DND-41 (cell line): ENCODE data around the gene ATP1A3.

Experiments used
- CTCF ChIP-seq: IDR thresholded peaks from 2 replicates; pipeline ENCODE4 v1.5.1; 2012; ENCODE audit warnings: borderline replicate concordance, low read length, moderate library complexity, mild to moderate bottlenecking; ENCODE audit not compliant: poor library complexity, severe bottlenecking; ENCODE audit errors: extremely low read depth
- EZH2 ChIP-seq: IDR thresholded peaks from 3 replicates; pipeline ENCODE4 v1.6.1; 2012; ENCODE audit warnings: borderline replicate concordance, low read depth, mild to moderate bottlenecking, moderate library complexity, low read length, inconsistent platforms; ENCODE audit not compliant: severe bottlenecking

GRCh38 chr19:41933693-41934426 is 60.2 kb downstream of the ATP1A3 start:
- TF ChIP-seq CTCF, result no peak
- TF ChIP-seq EZH2, result no peak
